Cardiac muscle cell (in vitro differentiated cells and primary cell): ENCODE measurements around the gene RBM20. TPM values are rescaled to one million over a fixed set of nuclear protein-coding genes. Genes with fewer than 3 reads are reported as not detected.
"Not testable (repeated sequence)": the region's sequence is repeated elsewhere in the genome, so short reads cannot be mapped to it uniquely, and the experiment has no call there.

ENCODE experiments used
- DNase-seq, 2 donors: peaks; one replicate each; pipeline versions ENCODE4 v3.0.0 to v3.0.0-alpha.2; 2010 to 2017; ENCODE audit warnings: low read depth in 1 of 2, low spot score in 1 of 2
- H3K27ac ChIP-seq: fragments of 200-600 bp; sonication (generic); 2 replicates; pipeline ENCODE4 v1.5.1; 2016
- H3K27me3 ChIP-seq: fragments of 200-600 bp; sonication (generic); 2 replicates; pipeline ENCODE4 v1.6.0; 2016; ENCODE audit warnings: control low read depth
- H3K36me3 ChIP-seq: fragments of 200-600 bp; sonication (generic); 2 replicates; pipeline ENCODE4 v1.5.1; 2016; ENCODE audit warnings: control low read depth
- H3K4me1 ChIP-seq: fragments of 200-600 bp; sonication (generic); 2 replicates; pipeline ENCODE4 v1.8.1; 2017; ENCODE audit warnings: low read depth, mild to moderate bottlenecking, mixed run types
- H3K4me3 ChIP-seq: fragments of 200-600 bp; sonication (generic); 2 replicates; pipeline ENCODE4 v1.5.1; 2016; ENCODE audit warnings: mild to moderate bottlenecking
- H3K9me3 ChIP-seq: fragments of 200-600 bp; sonication (generic); 2 replicates; pipeline ENCODE4 v1.5.1; 2017; ENCODE audit warnings: low read depth, mild to moderate bottlenecking, control low read depth
- polyA plus RNA-seq: library from polyadenylated mRNA; unstranded; fragments of >200 nt; fragmentation: Nextera tagmentation; extraction: Ambion mirVana; gene quantifications from 2 replicates; pipeline ENCODE4 v1.2.1, GENCODE V29; 2016
- total RNA-seq: library from RNA; depleted of rRNA; stranded (reverse); fragments of >200 nt; gene quantifications from 2 replicates; pipeline ENCODE4 v1.2.3, GENCODE V29; 2016
- TF ChIP-seq, protein P1 (sequence below): IDR thresholded peaks from 2 replicates; pipeline ENCODE4 v1.5.1; 2012; ENCODE audit warnings: low read depth, mild to moderate bottlenecking, low read length

Gene RBM20
- total and polyA plus RNA-seq, 2 experiments from 2014 or later, result 19.2 to 28.5 TPM

DNA sequence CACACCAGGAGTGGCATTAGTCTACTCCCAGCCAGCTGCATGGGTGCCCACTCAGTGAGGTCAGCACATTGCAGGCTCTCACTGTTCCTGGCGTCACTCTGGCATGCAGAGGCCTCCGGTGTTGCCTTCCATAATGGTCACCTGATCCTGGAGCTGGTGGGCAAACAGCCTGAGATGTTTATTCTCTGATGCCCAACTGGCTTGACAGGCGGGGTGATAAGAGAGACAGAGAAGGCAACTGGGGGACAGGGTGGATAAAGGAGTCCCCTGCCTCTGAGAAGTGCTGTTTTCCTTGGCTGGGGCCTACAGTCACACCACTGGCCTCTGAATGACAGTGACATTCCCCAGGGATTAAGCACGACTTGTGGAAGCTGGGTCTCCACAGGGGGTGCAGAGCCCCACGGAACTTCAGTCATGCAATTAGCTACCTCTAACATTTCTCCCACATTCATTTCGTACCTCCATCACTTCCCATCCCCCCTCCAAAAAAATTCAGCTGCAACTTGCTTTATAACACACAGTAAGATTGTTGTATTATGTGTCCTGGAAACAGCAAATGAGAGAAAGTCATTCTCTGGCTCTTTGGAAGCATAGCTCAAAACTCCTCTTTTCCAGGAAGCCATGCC is 7.1 kb upstream of the RBM20 start:
- TF ChIP-seq, protein P1, sequence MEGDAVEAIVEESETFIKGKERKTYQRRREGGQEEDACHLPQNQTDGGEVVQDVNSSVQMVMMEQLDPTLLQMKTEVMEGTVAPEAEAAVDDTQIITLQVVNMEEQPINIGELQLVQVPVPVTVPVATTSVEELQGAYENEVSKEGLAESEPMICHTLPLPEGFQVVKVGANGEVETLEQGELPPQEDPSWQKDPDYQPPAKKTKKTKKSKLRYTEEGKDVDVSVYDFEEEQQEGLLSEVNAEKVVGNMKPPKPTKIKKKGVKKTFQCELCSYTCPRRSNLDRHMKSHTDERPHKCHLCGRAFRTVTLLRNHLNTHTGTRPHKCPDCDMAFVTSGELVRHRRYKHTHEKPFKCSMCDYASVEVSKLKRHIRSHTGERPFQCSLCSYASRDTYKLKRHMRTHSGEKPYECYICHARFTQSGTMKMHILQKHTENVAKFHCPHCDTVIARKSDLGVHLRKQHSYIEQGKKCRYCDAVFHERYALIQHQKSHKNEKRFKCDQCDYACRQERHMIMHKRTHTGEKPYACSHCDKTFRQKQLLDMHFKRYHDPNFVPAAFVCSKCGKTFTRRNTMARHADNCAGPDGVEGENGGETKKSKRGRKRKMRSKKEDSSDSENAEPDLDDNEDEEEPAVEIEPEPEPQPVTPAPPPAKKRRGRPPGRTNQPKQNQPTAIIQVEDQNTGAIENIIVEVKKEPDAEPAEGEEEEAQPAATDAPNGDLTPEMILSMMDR, result no peak
- no peak overlapping the region for H3K4me3 ChIP-seq
- peaks cover 36% of the 10 kb centered on the region for H3K4me1 ChIP-seq
- DNase-seq, result peak in 1 of 2 donors; percentile 77
- H3K27ac ChIP-seq, result peak overlapping the region; percentile 93
- H3K27me3 ChIP-seq, result no peaks in the 10 kb centered on the region
- H3K9me3 ChIP-seq, result no peaks in the 10 kb centered on the region
- H3K36me3 ChIP-seq, result no peaks in the 10 kb centered on the region

DNA sequence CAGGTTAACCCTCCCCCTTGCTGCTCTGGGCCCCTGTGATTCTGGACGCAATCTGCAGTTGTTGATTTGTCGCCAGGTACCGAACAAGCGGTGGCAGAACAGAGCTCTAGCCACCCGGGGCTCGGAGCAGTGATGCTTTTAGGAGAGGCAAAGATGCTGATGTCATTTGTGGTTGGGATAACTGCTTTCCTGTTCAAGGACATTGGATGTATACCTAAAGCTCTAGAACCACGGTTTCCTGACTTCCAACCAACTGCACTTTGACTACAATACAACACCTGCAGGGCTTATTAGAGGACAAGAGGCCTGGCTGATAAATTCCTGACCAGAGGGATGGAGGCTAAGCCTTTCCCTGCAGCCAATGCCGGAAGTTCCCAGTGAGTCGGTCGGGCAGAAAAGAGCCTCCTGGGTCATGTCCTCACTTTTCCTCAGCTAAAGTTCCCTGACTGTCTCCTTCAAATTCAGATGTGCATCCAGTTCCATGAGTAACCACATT is 6.5 kb upstream of the RBM20 start:
- TF ChIP-seq, protein P1, result no peak
- peak in 1 of 2 donors; percentile 42 for DNase-seq
- no peak overlapping the region for H3K4me3 ChIP-seq
- peaks cover 42% of the 10 kb centered on the region for H3K4me1 ChIP-seq
- H3K36me3 ChIP-seq, result no peaks in the 10 kb centered on the region
- no peaks in the 10 kb centered on the region for H3K27me3 ChIP-seq
- H3K9me3 ChIP-seq, result no peaks in the 10 kb centered on the region
- H3K27ac ChIP-seq, result peak overlapping the region; percentile 93

DNA sequence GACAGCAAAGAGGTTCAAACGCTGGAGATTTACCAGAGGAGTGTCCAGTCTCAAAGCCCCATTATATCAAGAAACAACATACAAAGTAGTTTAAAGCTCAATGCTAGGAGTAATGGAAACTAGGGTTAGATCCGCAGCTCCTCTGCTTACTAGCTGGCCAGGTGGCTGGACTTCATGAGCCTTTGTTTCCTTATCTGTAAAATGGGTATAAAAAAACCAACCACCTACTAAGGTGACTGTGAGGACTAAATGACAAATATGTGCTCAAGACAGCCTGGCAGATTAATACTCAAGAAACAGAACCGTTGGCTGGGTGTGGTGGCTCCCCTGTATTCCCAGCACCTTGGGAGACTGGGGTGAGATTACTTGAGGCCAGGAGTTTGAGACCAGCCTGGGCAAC is 5.8 kb upstream of the RBM20 start:
- Histone ChIP-seq H3K36me3 (no peaks in the 10 kb centered on the region), H3K9me3 (no peaks in the 10 kb centered on the region), H3K27me3 (no peaks in the 10 kb centered on the region), H3K4me3 (no peak overlapping the region), H3K27ac (no peak overlapping the region), H3K4me1 (peaks cover 45% of the 10 kb centered on the region)
- TF ChIP-seq, protein P1, result no peak
- DNase-seq, result no peak

DNA sequence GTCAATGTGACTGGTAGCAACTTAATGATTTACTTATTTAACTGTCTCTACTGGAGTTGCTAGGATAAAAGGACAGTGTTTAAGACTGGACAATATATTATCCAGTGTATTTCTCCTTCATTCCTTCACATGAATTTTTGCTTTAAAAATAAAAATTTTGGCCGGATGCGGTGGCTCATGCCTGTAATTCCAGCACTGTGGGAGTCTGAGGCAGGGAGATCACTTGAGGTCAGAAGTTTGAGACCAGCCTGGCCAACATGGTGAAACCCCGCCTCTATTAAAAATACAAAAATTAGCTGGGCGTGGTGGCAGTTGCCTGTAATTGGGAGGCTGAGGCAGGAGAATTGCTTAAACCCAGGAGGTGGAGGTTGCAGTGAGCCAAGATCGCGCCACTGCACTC is 5.1 kb upstream of the RBM20 start:
- not testable (repeated sequence) for H3K27ac ChIP-seq, H3K36me3 ChIP-seq, H3K9me3 ChIP-seq, H3K4me3 ChIP-seq, H3K27me3 ChIP-seq, DNase-seq
- peaks cover 45% of the 10 kb centered on the region for H3K4me1 ChIP-seq

DNA sequence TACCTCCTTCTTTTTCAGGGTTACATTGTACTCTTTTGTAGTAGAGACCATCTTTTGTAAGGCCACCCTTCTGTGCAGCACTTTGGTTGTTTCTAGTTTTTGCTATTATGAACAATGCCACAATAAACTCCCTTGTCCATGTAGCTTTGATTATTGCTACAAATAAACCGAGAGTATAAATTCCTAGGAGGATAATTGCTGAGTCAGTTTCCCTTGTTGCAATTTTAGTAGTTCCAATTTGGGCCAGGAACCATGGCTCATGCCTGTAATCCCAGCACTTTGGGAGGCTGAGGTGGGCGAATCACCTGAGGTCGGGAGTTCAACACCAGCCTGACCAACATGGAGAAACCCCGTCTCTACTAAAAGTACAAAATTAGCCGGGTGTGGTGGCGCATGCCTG is 4.3 kb upstream of the RBM20 start:
- not testable (repeated sequence) for H3K27me3 ChIP-seq, H3K36me3 ChIP-seq, H3K4me3 ChIP-seq, DNase-seq, H3K9me3 ChIP-seq, H3K27ac ChIP-seq
- H3K4me1 ChIP-seq, result peaks cover 41% of the 10 kb centered on the region

DNA sequence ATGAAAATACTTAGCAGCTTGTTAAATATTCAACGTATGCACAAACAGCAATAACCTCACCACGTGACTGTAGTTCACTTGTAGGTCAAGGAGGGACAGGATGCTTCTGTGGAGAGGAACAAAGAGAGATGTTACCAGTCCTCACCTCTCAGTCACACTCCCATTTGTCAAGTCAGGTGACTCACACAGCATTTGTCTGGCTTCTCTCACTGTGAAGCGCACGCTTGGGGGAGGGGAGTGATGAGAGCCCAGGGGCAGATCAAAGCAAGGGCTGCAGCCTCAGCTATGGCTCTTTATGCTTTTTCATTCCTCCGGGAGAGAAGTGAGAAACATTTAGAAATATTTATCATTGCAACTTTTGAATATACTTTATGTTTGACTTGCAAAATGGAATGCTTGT is 2.9 kb upstream of the RBM20 start:
- peak in 1 of 2 donors; percentile 92 for DNase-seq
- Histone ChIP-seq H3K27ac (peak overlapping the region; percentile 46), H3K36me3 (no peaks in the 10 kb centered on the region), H3K4me1 (peaks cover 39% of the 10 kb centered on the region), H3K27me3 (no peaks in the 10 kb centered on the region), H3K9me3 (no peaks in the 10 kb centered on the region), H3K4me3 (peak overlapping the region; percentile 4)
- TF ChIP-seq, protein P1, result no peak
